Erythroblast (primary cell): Measurements from ENCODE around the gene ST3GAL6.

Experiments used
- GATA1 ChIP-seq: IDR thresholded peaks from 2 replicates; pipeline ENCODE4 v1.6.1; 2011; ENCODE audit warnings: low read depth, mild to moderate bottlenecking, control low read depth, low read length, moderate library complexity
- POLR2A ChIP-seq: IDR thresholded peaks from 2 replicates; pipeline ENCODE4 v1.6.1; 2011; ENCODE audit warnings: mild to moderate bottlenecking, low read length

GRCh38 chr3:98799479-98799878, 36.3 kb downstream of the ST3GAL6 start:
- no peak for TF ChIP-seq POLR2A
- TF ChIP-seq GATA1 = no peak
